Measurements from ENCODE around the gene GPX4. TPM values are rescaled to one million over a fixed set of nuclear protein-coding genes. Genes with fewer than 3 reads are reported as not detected.

GPX4 gene
- total and polyA plus RNA-seq, 2 of the 13 experiments (the other 11 are each of a cell fraction or from before 2014, with no cell fraction given): 535 to 613 TPM

DNA sequence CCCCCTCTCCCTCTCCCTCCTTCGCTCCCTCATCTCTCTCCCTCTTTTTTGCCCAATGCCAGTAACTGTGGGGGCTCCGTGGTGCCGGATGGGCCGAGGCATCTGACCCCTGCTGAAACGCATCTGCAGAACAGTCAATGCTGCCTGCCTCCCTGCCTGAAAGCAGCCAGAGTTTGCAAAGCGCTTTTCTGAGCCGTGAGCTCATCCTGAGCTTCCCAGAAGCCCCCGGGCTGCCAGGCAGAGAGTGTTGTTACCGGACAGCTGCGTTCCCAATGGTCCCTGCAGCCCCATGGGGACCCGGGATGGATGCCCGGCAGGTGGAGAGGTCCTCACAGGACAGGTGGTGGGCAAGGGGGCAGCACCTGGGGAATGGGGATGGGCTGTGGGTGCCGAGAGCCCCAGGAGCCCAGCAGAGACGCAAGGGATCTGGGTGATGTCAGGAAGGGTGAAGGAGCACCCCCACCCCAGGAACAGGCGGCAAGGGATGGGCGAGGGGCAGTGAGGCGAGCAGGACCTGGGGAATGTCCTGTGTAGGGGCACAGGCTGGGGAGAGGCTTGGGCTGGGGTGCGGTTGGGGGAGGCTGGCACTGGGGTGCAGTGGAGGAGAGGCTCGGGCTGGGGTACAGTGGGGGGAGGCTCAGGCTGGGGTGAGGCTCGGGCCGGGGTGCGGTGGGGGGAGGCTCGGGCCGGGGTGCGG lies 33.0 kb downstream of the GPX4 start:
- ChIA-PET CTCF (ENCODE audit: low intra/inter-chr PET ratio, low total read pairs) (no interaction called here), POLR2A (no interaction called here)
- intact Hi-C loops (cut with micrococcal nuclease; ENCODE audit: unreplicated experiment): no loop called here
- H3K79me2 ChIP-seq (ENCODE audit: insufficient read depth, low read length): peaks cover 2% of the 10 kb centered on the region
- no peaks in the 10 kb centered on the region for H3K27me3 ChIP-seq (ENCODE audit: control insufficient read depth in 1 of 2, insufficient read depth in 2 of 2, low read length in 2 of 2)
- H2AFZ ChIP-seq (ENCODE audit: low read length): no peak overlapping the region
- no peak overlapping the region for H3K27ac ChIP-seq (ENCODE audit: extremely low read length, insufficient read depth, low read length)
- DNase-seq (ENCODE audit: low spot score): no peak
- H3K9ac ChIP-seq (ENCODE audit: insufficient read depth, low read depth, low read length): no peak overlapping the region
- TF ChIP-seq SRSF1 (optimal IDR thresholded peaks at IDR 0.05; ENCODE audit: low read depth, low read length) (no peak), ZNF234 (CRISPR knock-in tag; conservative IDR thresholded peaks at IDR 0.05) (no peak)
- no TSS peak for BruUV-seq (replicated peaks)
- H4K20me1 ChIP-seq (ENCODE audit: insufficient read depth, low read length): no peaks in the 10 kb centered on the region
- in situ Hi-C loops (cut with HindIII; ENCODE audit: extremely low pct_ligation_motif_present, low pct_unique_long_range_greater_than_20kb): no loop called here
- no peak for FAIRE-seq
- no peak overlapping the region for H3K4me2 ChIP-seq (ENCODE audit: low read depth, low read length)
- ATAC-seq: no peak
- 92% methylated on average over 25 of the region's 25 CpGs for WGBS (ENCODE audit: low lambda C conversion rate)
- no peaks in the 10 kb centered on the region for H3K9me3 ChIP-seq (ENCODE audit: low read length)
- no peak overlapping the region for H3K4me3 ChIP-seq (replicated peaks in 1 of 3; ENCODE audit: insufficient read depth in 1 of 3, low read depth in 2 of 3, low read length in 3 of 3)
- H3K36me3 ChIP-seq (replicated peaks in 1 of 2; ENCODE audit: control insufficient read depth in 1 of 2, insufficient read depth in 2 of 2, low read length in 2 of 2): peaks cover 1 to 6% of the 10 kb centered on the region in 2 experiments; a peak in 3 of 5 replicates
- H3K4me1 ChIP-seq (ENCODE audit: insufficient read depth, low read length): peaks cover 9% of the 10 kb centered on the region; the same call in 1 of the 2 replicates

DNA sequence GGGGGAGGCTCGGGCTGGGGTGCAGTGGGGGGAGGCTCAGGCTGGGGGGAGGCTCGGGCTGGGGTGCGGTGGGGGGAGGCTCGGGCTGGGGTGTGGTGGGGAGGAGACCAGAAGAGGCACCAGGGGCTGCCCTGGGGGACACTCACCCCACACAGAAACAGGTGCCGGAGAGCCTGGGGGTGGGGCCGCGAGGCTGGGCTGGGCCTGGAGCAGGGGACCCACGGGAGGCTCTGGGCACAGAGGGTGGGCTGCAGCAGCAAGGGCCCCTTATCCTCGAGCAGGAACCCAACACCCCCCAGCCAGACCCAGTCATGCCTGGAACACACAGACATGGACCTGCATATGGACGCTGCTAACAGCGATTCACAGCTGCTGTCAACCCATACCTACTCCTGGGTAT lies 34.3 kb downstream of the GPX4 start:
- Histone ChIP-seq H3K4me3 (replicated peaks in 1 of 3; ENCODE audit: insufficient read depth in 1 of 3, low read depth in 2 of 3, low read length in 3 of 3) (no peak overlapping the region), H3K27me3 (ENCODE audit: control insufficient read depth in 1 of 2, insufficient read depth in 2 of 2, low read length in 2 of 2) (no peaks in the 10 kb centered on the region), H3K4me2 (ENCODE audit: low read depth, low read length) (no peak overlapping the region), H3K27ac (ENCODE audit: extremely low read length, insufficient read depth, low read length) (no peak overlapping the region), H2AFZ (ENCODE audit: low read length) (no peak overlapping the region), H3K4me1 (ENCODE audit: insufficient read depth, low read length) (peaks cover 9% of the 10 kb centered on the region; the same call in 1 of the 2 replicates), H3K9me3 (ENCODE audit: low read length) (no peaks in the 10 kb centered on the region), H3K9ac (ENCODE audit: insufficient read depth, low read depth, low read length) (no peak overlapping the region), H3K79me2 (ENCODE audit: insufficient read depth, low read length) (peaks cover 2% of the 10 kb centered on the region), H4K20me1 (ENCODE audit: insufficient read depth, low read length) (no peaks in the 10 kb centered on the region), H3K36me3 (replicated peaks in 1 of 2; ENCODE audit: control insufficient read depth in 1 of 2, insufficient read depth in 2 of 2, low read length in 2 of 2) (peaks cover 1 to 11% of the 10 kb centered on the region in 2 experiments; a peak in 3 of 5 replicates)
- no peak for DNase-seq (ENCODE audit: low spot score)
- CTCF ChIA-PET (ENCODE audit: low intra/inter-chr PET ratio, low total read pairs): no interaction called here
- TF ChIP-seq ZNF878 (CRISPR knock-in tag; IDR thresholded peaks at IDR 0.05) (no peak), REXO4 (CRISPR knock-in tag; IDR thresholded peaks at IDR 0.05; ENCODE audit: borderline replicate concordance) (no peak), MXI1 (IDR thresholded peaks at IDR 0.05; ENCODE audit: borderline replicate concordance, low read depth, low read length) (no peak), ZNF567 (CRISPR knock-in tag; IDR thresholded peaks at IDR 0.05; ENCODE audit: borderline replicate concordance) (no peak), PHF20 (CRISPR knock-in tag; IDR thresholded peaks at IDR 0.05) (no peak), FUBP1 (CRISPR knock-in tag; IDR thresholded peaks at IDR 0.05; ENCODE audit: borderline replicate concordance) (no peak), EHMT2 (IDR thresholded peaks at IDR 0.05; ENCODE audit: borderline replicate concordance, low read depth, low read length) (no peak), BRF2 (CRISPR knock-in tag; IDR thresholded peaks at IDR 0.05) (no peak), SIX1 (CRISPR knock-in tag; IDR thresholded peaks at IDR 0.05; ENCODE audit: borderline replicate concordance) (no peak), SAP130 (CRISPR knock-in tag; IDR thresholded peaks at IDR 0.05; ENCODE audit: low read depth) (no peak), ZNF34 (CRISPR knock-in tag; IDR thresholded peaks at IDR 0.05; ENCODE audit: borderline replicate concordance) (no peak), ZNF674 (CRISPR knock-in tag; IDR thresholded peaks at IDR 0.05; ENCODE audit: low read depth) (no peak), SP1 (IDR thresholded peaks at IDR 0.05) (no peak), SP1 (CRISPR knock-in tag; IDR thresholded peaks at IDR 0.05) (no peak)
- intact Hi-C loops (cut with micrococcal nuclease; ENCODE audit: unreplicated experiment): no loop called here
- POLR2A ChIA-PET: no interaction called here
- no peak for FAIRE-seq
- no peak for ATAC-seq
- 97% methylated on average over 6 of the region's 11 CpGs for WGBS (ENCODE audit: low lambda C conversion rate)
- BruUV-seq (replicated peaks): no TSS peak
- in situ Hi-C loops (cut with HindIII; ENCODE audit: extremely low pct_ligation_motif_present, low pct_unique_long_range_greater_than_20kb): no loop called here
